GM12864 (cell line): Measurements from ENCODE around the gene IGSF23.

Experiments used
- DNase-seq: peaks from one replicate; pipeline ENCODE4 v3.0.0-alpha.2; 2011; ENCODE audit warnings: low read depth
- H3K4me3 ChIP-seq: 2 replicates; pipeline ENCODE4 v1.5.1; 2011; ENCODE audit warnings: mild to moderate bottlenecking, low read depth, low read length, control low read depth
- CTCF ChIP-seq: IDR thresholded peaks from 2 replicates; pipeline ENCODE4 v1.5.1; 2011; ENCODE audit warnings: low read depth, mild to moderate bottlenecking, moderate library complexity, low read length, control low read depth, inconsistent platforms; ENCODE audit errors: missing control alignments

IGSF23 gene

DNA sequence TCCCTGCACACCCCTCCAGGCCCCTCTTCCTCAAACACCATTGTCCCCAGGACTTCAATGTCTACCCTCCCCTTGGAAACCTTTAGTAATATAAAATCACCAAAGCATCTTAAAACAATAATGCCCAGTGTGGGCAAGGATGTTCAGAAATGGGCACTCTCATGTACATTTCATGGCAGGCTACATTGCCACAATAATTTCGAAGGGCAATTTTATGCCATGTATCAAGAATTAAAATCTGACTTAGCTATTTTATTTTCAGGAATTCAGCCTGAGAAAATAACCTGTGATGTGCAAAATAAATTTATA is 35.8 kb upstream of the IGSF23 start:
- no peak for DNase-seq
- no peak for TF ChIP-seq CTCF
- no peak overlapping the region for H3K4me3 ChIP-seq

GRCh38 chr19:44579663-44580365 is 33.5 kb upstream of the IGSF23 start:
- TF ChIP-seq CTCF = no peak
- DNase-seq = no peak
- H3K4me3 ChIP-seq = no peak overlapping the region

GRCh38 chr19:44580366-44580895 is 32.9 kb upstream of the IGSF23 start:
- TF ChIP-seq CTCF = no peak
- H3K4me3 ChIP-seq = no peak overlapping the region
- no peak for DNase-seq

DNA sequence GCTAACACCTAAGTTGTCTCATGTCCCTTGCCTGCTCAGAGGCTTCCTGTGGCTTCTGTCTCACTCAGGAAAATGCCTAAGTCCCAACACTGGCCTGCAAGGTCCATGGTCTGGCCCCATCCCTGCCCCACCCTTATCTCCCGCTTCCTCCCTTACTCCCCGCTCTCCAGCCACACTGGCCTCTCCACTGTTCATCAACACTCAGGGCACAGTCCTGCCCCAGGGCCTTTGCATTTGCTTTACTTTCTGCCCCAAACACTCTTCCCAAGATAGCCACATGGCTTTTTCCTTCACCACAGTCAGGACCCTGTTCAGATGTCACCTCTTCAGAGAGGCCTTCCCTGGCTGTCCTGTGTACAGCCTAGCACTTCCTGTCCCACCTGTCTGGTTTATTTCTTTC is 32.1 kb upstream of the IGSF23 start:
- no peak overlapping the region for H3K4me3 ChIP-seq
- no peak for TF ChIP-seq CTCF
- DNase-seq = no peak

DNA sequence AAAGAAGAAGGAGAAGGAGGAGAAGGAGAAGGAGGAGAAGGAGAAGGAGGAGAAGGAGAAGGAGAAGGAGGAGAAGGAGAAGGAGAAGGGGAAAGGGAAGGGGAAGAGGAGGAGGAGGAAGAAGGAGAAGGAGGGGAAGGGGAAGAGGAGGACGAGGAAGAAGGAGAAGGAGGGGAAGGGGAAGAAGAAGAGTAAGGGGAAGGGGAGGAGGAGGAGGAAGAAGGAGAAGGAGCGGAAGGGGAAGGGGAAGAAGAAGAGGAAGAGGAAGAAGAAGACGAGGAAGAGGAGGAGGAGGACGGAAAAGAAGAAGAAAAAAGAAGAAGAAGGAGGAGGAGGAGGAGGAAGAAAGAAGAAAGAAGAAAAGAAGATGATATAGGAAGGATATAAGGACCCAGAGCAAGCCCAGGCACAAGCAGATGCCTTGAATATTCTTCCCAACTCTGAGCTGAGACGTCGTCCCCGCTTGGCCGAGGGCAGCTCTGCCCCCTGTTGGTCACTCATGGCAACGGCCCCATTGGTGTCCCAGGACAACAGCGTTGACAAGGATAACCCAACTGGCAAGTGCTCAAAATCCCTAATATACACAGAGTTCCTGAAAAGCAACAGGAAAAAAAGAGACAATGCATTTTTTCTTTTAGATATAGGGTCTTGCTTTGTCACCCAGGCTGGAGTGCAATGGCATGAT is 30.6 kb upstream of the IGSF23 start:
- DNase-seq = no peak
- H3K4me3 ChIP-seq = no peak overlapping the region
- TF ChIP-seq CTCF = peak; percentile 45

DNA sequence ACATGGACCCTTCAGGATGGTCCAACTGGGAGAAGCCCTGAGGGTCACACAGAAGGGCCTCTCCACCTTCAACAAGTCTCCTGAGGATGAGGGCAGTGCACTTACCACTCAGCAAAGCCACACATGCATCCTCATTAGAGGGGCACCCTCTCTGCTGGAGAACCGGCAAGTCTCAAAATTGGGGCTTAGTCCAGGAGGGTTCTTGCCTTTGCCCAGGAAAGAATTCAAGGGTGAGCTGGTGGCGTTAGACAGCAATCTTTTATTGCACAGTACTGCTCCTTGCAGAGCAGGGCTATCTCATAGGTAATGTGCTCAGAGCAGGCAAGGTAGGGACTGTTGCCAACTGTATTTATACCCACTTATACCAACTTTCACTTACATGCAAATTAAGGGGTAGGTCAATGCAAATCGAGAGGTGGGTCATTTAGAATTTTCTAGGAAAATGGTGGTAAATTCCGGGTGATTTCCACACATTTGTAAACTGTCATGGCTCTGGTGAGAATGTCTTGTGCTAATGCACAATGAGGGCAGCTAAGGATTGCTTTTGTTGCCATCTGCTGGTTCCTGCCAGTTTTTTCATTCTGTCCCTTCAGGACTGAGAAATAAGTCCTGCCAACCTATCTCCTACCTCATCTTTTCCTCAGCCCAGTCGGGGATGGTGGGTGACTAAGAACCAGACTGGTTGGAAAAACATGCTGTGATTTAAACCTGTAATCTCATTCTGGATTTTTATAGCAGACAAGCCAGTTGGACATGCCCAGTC is 27.8 kb upstream of the IGSF23 start:
- DNase-seq = no peak
- H3K4me3 ChIP-seq = no peak overlapping the region
- TF ChIP-seq CTCF = no peak
